ENCODE data around the gene KCNIP1. TPM values are rescaled to one million over a fixed set of nuclear protein-coding genes. Genes with fewer than 3 reads are reported as not detected.
A peak's percentile ranks its signal among the peaks of the same experiment; 100 is the strongest.

The KCNIP1 gene
- total and polyA plus RNA-seq, 8 donors = 0.20 to 0.73 (median 0.31) TPM; not detected in 3

- Histone ChIP-seq H3K4me1 (peaks cover 5 to 15% (median 8%) of the 10 kb centered on the region in 4 donors), H3K27ac (peak overlapping the region in 3 of 5 donors; percentile 0 to 67 (median 26))
These were observed 49.4 kb downstream of the KCNIP1 start for GRCh38 chr5:170553218-170553617.

GRCh38 chr5:170554521-170555267 is 50.9 kb downstream of the KCNIP1 start:
- Histone ChIP-seq H3K27me3 (peaks cover 0 to 20% (median 3%) of the 10 kb centered on the region in 3 donors), H3K27ac (peak overlapping the region; percentile 27 to 67 (median 56)), H3K4me1 (peaks cover 5 to 15% (median 8%) of the 10 kb centered on the region in 4 donors), H3K9me3 (no peaks in the 10 kb centered on the region), H3K4me3 (no peak overlapping the region), H3K36me3 (no peaks in the 10 kb centered on the region)
- TF ChIP-seq POLR2AphosphoS5 (IDR thresholded peaks at IDR 0.05) (peak in 1 of 3 donors; percentile 15), POLR2A (IDR thresholded peaks at IDR 0.05) (no peak)
- WGBS, 5 donors = 50 to 66% (median 62%) methylated on average over 18 of the region's 18 CpGs
- DNase-seq = peak in 1 of 2 donors; percentile 77
- intact Hi-C loops (cut with DNase I; ENCODE audit: low total_unique reads) = no loop called here

More at GRCh38 chr5:170553218-170553617, 49.4 kb downstream of the KCNIP1 start:
- Histone ChIP-seq H3K4me3 (no peak overlapping the region), H3K36me3 (no peaks in the 10 kb centered on the region), H3K9me3 (no peaks in the 10 kb centered on the region), H3K27me3 (peaks cover 0 to 20% (median 3%) of the 10 kb centered on the region in 3 donors)
- intact Hi-C loops (cut with DNase I; ENCODE audit: low total_unique reads) = no loop called here
- 78 to 87% (median 83%) methylated on average over 4 of the region's 4 CpGs for WGBS, 5 donors
- TF ChIP-seq EP300 (IDR thresholded peaks at IDR 0.05) (no peak), POLR2A (IDR thresholded peaks at IDR 0.05) (no peak), CTCF (IDR thresholded peaks at IDR 0.05) (no peak), POLR2AphosphoS5 (IDR thresholded peaks at IDR 0.05) (no peak)
- DNase-seq = no peak

GRCh38 chr5:170557314-170557713 is 53.5 kb downstream of the KCNIP1 start:
- H3K36me3 ChIP-seq = no peaks in the 10 kb centered on the region
- H3K4me3 ChIP-seq = no peak overlapping the region
- 53 to 63% (median 60%) methylated on average over 3 of the region's 3 CpGs for WGBS, 5 donors
- H3K27me3 ChIP-seq = peaks cover 0 to 28% (median 8%) of the 10 kb centered on the region in 3 donors
- TF ChIP-seq POLR2AphosphoS5 (IDR thresholded peaks at IDR 0.05) (no peak), POLR2A (IDR thresholded peaks at IDR 0.05) (no peak), CTCF (IDR thresholded peaks at IDR 0.05) (no peak), EP300 (IDR thresholded peaks at IDR 0.05) (no peak)
- H3K27ac ChIP-seq = no peak overlapping the region
- peaks cover 5 to 12% (median 8%) of the 10 kb centered on the region in 4 donors for H3K4me1 ChIP-seq
- intact Hi-C loops (cut with DNase I; ENCODE audit: low total_unique reads) = no loop called here
- no peak for DNase-seq
- H3K9me3 ChIP-seq = no peaks in the 10 kb centered on the region

GRCh38 chr5:170559296-170559695 is 55.5 kb downstream of the KCNIP1 start:
- H3K36me3 ChIP-seq = no peaks in the 10 kb centered on the region
- H3K9me3 ChIP-seq = no peaks in the 10 kb centered on the region
- H3K27me3 ChIP-seq = peaks cover 0 to 23% (median 8%) of the 10 kb centered on the region in 3 donors
- no peak overlapping the region for H3K27ac ChIP-seq
- no peaks in the 10 kb centered on the region for H3K4me1 ChIP-seq
- intact Hi-C loops (cut with DNase I; ENCODE audit: low total_unique reads) = no loop called here
- 60 to 73% (median 66%) methylated on average over 3 of the region's 3 CpGs for WGBS, 5 donors
- no peak overlapping the region for H3K4me3 ChIP-seq
- TF ChIP-seq POLR2A (IDR thresholded peaks at IDR 0.05) (no peak), CTCF (IDR thresholded peaks at IDR 0.05) (no peak), EP300 (IDR thresholded peaks at IDR 0.05) (no peak), POLR2AphosphoS5 (IDR thresholded peaks at IDR 0.05) (no peak)
- no peak for DNase-seq

GRCh38 chr5:170560938-170561337 is 57.1 kb downstream of the KCNIP1 start:
- no peaks in the 10 kb centered on the region for H3K4me1 ChIP-seq
- H3K4me3 ChIP-seq = no peak overlapping the region
- no peaks in the 10 kb centered on the region for H3K36me3 ChIP-seq
- no peak overlapping the region for H3K27ac ChIP-seq
- no peaks in the 10 kb centered on the region for H3K9me3 ChIP-seq
- 80 to 93% (median 86%) methylated on average over 7 of the region's 7 CpGs for WGBS, 5 donors
- H3K27me3 ChIP-seq = peaks cover 0 to 17% (median 5%) of the 10 kb centered on the region in 3 donors
- intact Hi-C loops (cut with DNase I; ENCODE audit: low total_unique reads) = no loop called here
- no peak for DNase-seq
- no peak for TF ChIP-seq EP300 (IDR thresholded peaks at IDR 0.05)
- TF ChIP-seq POLR2A (IDR thresholded peaks at IDR 0.05) = no peak
- no peak for TF ChIP-seq CTCF (IDR thresholded peaks at IDR 0.05)
- TF ChIP-seq POLR2AphosphoS5 (IDR thresholded peaks at IDR 0.05) = no peak

All from stomach (tissue), 9 donors.